Right ventricle myocardium superior (tissue), 1 donor: Measurements from ENCODE around the gene REELD1. TPM values are rescaled to one million over a fixed set of nuclear protein-coding genes. Genes with fewer than 3 reads are reported as not detected.

Experiments used
- ATAC-seq: fragments of 200-7000 bp; cut with Tn5 transposase; one replicate; pipeline ENCODE4 v1.9.1; 2020; ENCODE audit warnings: mild to moderate bottlenecking; ENCODE audit not compliant: poor library complexity
- DNase-seq: peaks from one replicate; pipeline ENCODE4 v3.0.0-alpha.2; 2020
- intact Hi-C: fragments of 100-400 bp; cut with DNase I; formaldehyde crosslinking; loops from one replicate; pipeline ENCODE4 v1.11.2; 2022
- long read RNA-seq: library from polyadenylated mRNA; unstranded; transcript quantifications from one replicate; pipeline ENCODE4 v2.0.0, GENCODE V29; 2021
- total RNA-seq: library from RNA; stranded (reverse); fragmentation: NEBNext Ultra II Directional; extraction: Animal tissue kit (Norgen Biotek cat#: 25700); gene quantifications from one replicate; pipeline ENCODE4 v1.2.1, GENCODE V29; 2021
- donor health status: DM: no; HTN: yes; CAD: no; lungs with severe emphysema.

The REELD1 gene
- not detected for total RNA-seq
- long read RNA-seq, result 0 reads

DNA sequence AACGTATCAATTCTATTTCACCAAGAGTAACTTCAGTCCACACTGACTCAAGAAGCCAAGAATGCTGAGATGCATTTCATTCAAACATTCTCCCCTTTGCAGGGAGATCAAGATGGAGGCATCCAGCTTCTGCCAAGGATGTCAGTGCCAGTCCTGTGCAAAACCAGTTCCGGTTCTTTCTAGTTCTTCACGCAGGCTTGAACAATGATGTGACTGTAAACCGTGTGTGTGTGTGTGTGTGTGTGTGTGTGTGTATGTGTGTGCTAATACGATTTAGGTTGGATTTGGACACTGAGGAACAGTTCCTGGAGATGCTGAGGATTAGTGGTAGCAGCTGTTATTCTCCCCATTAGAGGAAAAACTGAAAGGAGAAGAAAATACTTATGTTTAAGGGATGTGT, at the start of gene REELD1:
REELD1 (plus strand) TSS at position 301 of the 400 bp plus-strand sequence. CDS start 2,415 bp downstream, outside the sequence.
- intact Hi-C loops, result no loop called here
- ATAC-seq, result no peak
- DNase-seq, result no peak

GRCh38 chr4:146165221-146165620, 49.1 kb upstream of the REELD1 start:
- DNase-seq (no peak), ATAC-seq (no peak)
- intact Hi-C loops, result no loop called here

DNA sequence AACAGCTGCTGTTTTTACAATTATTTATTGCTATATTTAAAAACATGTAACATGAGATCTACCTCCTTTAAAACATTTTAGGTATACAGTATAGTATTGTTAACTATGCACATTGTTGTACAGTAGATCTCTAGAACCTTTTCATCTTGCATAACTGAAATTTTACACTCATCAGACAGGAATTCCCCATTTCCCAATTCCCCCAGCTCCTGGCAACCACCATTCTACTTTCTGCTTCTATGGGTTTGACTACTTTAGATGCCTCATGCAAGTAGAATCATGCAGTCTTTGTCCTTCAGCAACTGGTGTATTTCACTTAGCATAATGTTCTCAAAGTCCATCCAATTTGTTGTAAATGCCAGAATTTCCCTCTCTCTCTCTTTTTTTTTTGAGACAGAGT, 48.5 kb upstream of the REELD1 start:
- no peak for DNase-seq
- ATAC-seq, result no peak
- intact Hi-C loops, result no loop called here

DNA sequence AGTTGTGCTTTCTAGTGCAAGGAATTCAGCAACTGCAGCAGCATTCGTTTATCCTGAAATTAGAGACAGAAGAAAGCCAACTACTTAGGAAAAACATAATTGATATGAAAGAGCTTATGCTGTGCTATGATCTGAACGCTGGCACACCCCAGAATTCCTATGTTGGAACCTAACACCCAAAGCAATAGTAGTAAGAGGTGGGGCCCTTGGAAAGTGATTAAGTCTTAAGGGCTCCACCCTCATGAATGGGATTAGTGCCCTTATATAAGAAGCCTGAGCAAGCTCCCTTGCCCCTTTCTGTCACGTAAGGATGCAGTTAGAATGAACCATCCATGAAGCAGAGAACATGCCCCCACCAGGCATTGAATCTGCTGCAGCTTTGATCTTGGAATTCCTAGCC, 44.2 kb upstream of the REELD1 start:
- intact Hi-C loops, result loop anchor here (10.0 kb wide), 1 partner anchor 235 kb away; the partner anchor contains the start of gene ZNF827
- ATAC-seq (no peak), DNase-seq (no peak)

GRCh38 chr4:146175541-146176453, 38.5 kb upstream of the REELD1 start, which contains the start of gene LSM6:
Gene LSM6, plus strand, starts transcription at chr4:146175718. Its CDS starts 7,204 bp downstream, at chr4:146182922.
- peak; percentile 99 for ATAC-seq
- intact Hi-C loops, result loop anchor here (10.0 kb wide), 1 partner anchor 241 kb away; the partner anchor contains the start of gene ZNF827
- DNase-seq, result peak; percentile 93

DNA sequence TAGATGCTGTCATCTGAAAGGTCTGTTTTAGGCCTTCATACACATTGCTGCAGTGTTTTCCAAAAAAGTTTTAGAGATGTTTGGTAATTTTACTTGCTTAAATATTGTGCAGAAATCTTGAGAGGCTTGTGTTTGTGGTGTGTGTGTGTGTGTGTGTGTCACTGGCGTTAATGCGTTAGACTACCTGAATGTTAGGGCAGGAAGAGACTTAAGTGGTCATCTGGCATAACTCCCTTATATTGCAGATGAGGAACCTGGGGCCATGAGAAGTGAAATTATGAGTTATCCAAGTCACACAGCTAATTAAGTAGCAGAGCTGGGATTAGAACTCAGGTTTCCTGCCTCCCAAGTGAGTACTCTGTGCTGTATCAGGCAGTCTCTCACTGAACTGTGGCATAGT, 37.4 kb upstream of the REELD1 start:
- ATAC-seq (no peak), DNase-seq (no peak)
- intact Hi-C loops, result loop anchor here (10.0 kb wide), 1 partner anchor 242 kb away; the partner anchor contains the start of gene ZNF827

- intact Hi-C loops, result loop anchor here (10.0 kb wide), 1 partner anchor 243 kb away; the partner anchor contains the start of gene ZNF827
- ATAC-seq (no peak), DNase-seq (no peak)
Observed at GRCh38 chr4:146178126-146178525, 36.2 kb upstream of the REELD1 start.

- ATAC-seq (no peak), DNase-seq (no peak)
- intact Hi-C loops, result loop anchor here (10.0 kb wide), 1 partner anchor 245 kb away; the partner anchor contains the start of gene ZNF827
Observed at GRCh38 chr4:146179784-146180370, 34.5 kb upstream of the REELD1 start.

- ATAC-seq (no peak), DNase-seq (no peak)
- intact Hi-C loops, result no loop called here
Observed at GRCh38 chr4:146182443-146182842, 31.9 kb upstream of the REELD1 start.

DNA sequence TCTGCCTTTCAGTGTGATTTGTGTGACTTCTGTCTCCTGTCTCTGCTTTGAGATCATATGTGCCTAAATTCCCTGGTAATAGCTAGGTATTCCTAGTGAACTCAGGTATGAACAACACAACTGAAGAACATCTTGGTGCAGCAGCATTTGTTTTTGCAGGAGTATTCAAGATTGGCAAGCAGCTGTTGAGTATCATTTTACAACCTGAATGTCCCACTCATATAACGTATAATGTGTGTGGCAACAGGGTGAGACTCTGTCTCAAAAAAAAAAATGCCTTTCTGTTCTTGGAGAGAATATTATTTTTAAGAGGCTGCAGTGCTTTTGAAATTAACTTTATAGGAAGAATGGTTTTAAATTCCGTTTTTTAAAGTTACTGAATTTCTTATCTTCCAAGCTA, 31.1 kb upstream of the REELD1 start:
- ATAC-seq (no peak), DNase-seq (no peak)
- intact Hi-C loops, result no loop called here

DNA sequence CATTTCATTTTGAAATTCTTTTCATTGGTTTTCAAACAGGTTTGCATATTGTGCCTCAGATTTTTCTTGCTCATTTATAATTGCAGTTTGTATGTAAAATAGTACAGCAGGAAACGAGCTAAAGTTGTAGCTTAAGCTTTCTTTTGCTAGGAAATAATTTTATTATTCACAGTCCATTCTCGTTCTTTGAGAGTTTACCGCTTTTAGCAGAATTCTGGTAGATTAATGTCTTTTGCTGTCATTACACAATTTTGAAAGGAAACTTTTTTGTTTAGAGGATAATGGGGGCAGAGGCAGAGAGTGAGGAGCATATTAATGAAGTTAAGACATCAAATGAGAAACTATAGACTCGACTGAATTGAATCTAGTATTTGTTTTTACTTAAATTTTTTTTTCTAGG, 28.3 kb upstream of the REELD1 start:
- no peak for DNase-seq
- intact Hi-C loops, result no loop called here

DNA sequence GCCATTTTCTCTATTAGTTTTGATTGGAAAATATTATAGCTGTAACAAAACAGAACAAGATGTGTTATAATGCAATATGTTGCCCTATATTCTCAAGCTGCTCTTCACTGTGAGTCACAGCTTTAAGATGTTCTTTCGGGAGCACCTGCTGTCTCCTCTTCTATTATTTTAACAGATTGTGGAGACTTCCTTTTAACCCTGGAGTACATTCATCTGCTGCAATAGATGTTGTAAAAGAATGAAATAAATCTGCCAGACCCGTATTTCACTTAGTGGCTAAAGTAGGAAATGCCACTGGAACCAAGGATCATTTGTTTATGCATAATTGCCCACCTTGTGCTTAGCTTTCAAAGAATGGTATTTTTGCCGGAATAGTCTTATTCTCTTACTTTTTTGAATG, 27.7 kb upstream of the REELD1 start:
- no peak for ATAC-seq
- intact Hi-C loops, result no loop called here
- no peak for DNase-seq

More for the DNA sequence above, 28.3 kb upstream of the REELD1 start:
- ATAC-seq, result no peak

DNA sequence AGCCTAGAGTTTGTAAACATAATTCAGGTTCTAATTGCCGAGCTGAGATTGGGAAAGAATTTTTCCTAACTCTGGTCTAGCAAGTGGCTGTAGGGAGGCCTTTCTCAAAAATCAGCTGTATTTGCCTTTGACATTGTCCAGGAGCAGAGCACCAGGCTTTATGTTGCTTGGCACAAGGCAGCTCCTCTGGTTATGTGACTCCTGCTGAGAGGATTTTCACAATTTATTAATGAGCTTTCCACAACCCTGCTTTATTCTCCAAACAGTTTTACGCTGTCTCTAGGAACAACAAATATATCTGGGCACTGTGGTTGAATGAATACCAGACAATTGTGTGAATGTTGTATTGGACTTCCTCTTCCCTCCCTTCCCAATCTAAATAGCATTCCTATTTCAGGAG, 23.9 kb upstream of the REELD1 start:
- no peak for ATAC-seq
- intact Hi-C loops, result no loop called here

GRCh38 chr4:146191766-146192458, 22.4 kb upstream of the REELD1 start:
- peak; percentile 81 for ATAC-seq
- DNase-seq, result no peak
- intact Hi-C loops, result no loop called here

More for the DNA sequence above, 23.9 kb upstream of the REELD1 start:
- DNase-seq, result no peak

DNA sequence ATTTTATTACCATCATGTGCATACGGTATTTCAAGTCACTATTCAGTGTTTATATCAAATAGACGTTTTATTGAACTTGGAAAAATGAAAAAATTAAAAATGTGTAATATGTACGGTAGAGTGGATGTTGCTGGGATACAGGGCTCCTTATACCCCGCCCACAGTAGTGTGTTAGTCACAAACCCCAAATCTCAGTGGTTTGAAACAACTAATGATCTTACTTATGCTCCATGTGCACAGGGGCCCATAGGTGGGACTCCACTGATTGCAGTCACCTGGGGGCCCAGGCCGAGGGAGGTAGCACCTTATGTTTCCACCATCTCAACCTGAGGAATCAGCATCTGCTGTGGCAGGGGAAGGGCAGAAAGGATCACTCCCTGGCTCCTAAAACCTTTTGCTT, 20.7 kb upstream of the REELD1 start:
- intact Hi-C loops, result no loop called here
- ATAC-seq, result no peak
- no peak for DNase-seq

GRCh38 chr4:146194212-146194611, 20.1 kb upstream of the REELD1 start:
- ATAC-seq, result no peak
- intact Hi-C loops, result no loop called here
- no peak for DNase-seq

- DNase-seq (no peak), ATAC-seq (no peak)
- intact Hi-C loops, result no loop called here
Observed at GRCh38 chr4:146202665-146203064, 11.7 kb upstream of the REELD1 start.

- intact Hi-C loops, result no loop called here
- no peak for ATAC-seq
- DNase-seq, result no peak
Observed at GRCh38 chr4:146207410-146207809, 6.9 kb upstream of the REELD1 start.

DNA sequence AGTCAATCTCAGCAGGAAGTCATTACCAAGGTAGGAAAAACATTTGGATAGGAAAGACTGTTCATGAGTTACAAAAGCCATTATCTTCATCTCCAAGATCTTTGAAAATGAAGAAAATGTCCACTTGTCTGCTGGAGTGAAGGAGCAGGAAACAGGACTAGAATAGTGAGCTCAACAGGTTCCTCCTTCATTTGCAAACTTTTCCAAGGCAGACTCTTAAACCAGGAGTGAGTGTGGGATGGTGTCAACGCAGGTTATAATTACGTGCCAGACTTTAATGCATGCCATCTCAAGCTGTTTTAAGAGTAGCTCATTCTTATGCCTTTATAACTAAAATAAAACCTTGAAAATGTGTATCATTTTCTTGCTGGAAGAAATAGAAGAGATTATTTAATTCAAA, 3.4 kb upstream of the REELD1 start:
- DNase-seq, result no peak
- intact Hi-C loops, result no loop called here
- no peak for ATAC-seq
